GM12878 (cell line): Measurements from ENCODE around the gene SLC26A11. TPM values are rescaled to one million over a fixed set of nuclear protein-coding genes. Genes with fewer than 3 reads are reported as not detected.

ENCODE experiments used
- ATAC-seq: fragments of 200-7000 bp; cut with Tn5 transposase; 3 replicates; pipeline ENCODE4 v1.9.1; 2020; ENCODE audit warnings: mild to moderate bottlenecking, moderate library complexity
- BruUV-seq: library from RNA; stranded (reverse); fragments of 400-500 nt; replicated peaks from 2 replicates; lab custom pipeline; 2021; lab: Mats Ljungman, UMichigan
- CTCF ChIA-PET: fragments of 300-600 bp; sonication (Branson Sonifier 250); formaldehyde crosslinking; extraction: SDS; loops from one replicate; lab custom pipeline; 2021; ENCODE audit warnings: inconsistent platforms; lab: Yijun Ruan, JAX
- POLR2A ChIA-PET: fragments of 350-600 bp; formaldehyde crosslinking; extraction: SDS; loops from one replicate; lab custom pipeline; 2021; ENCODE audit warnings: inconsistent platforms; lab: Charles Lee
- RAD21 ChIA-PET: fragments of 300-600 bp; sonication (Branson Sonifier 250); formaldehyde crosslinking; loops from one replicate; lab custom pipeline; 2023; ENCODE audit warnings: antibody characterized with exemption; ENCODE audit not compliant: unreplicated experiment; lab: Charles Lee
- SMC1A ChIA-PET: fragments of 300-600 bp; sonication (Branson Sonifier 250); formaldehyde crosslinking; loops from one replicate; lab custom pipeline; 2023; ENCODE audit not compliant: unreplicated experiment, uncharacterized antibody; lab: Charles Lee
- DNase-seq: peaks from one replicate; pipeline ENCODE4 v3.0.0-alpha.2; 2011; ENCODE audit warnings: low read depth, low spot score
- FAIRE-seq: peaks from 3 replicates; lab custom pipeline; 2011; peaks lifted over from hg19 to GRCh38; lab: Jason Lieb, UNC
- H2AFZ ChIP-seq: 2 replicates; pipeline ENCODE4 v1.6.0; 2011; ENCODE audit warnings: low read depth, low read length, control low read depth; ENCODE audit not compliant: control insufficient read depth
- H3K27ac ChIP-seq: 2 replicates; pipeline ENCODE4 v1.5.1; 2011; ENCODE audit warnings: control low read depth; ENCODE audit not compliant: control insufficient read depth, insufficient read depth
- H3K27me3 ChIP-seq, 2 experiments: replicated peaks in 1 of 2; 2 replicates each; pipeline versions ENCODE4 v1.6.0 to v1.6.1; 2011; ENCODE audit warnings: low read length in 1 of 2; ENCODE audit not compliant: control insufficient read depth in 2 of 2, insufficient read depth in 2 of 2
- H3K36me3 ChIP-seq, 2 experiments: 2 replicates each; pipeline ENCODE4 v1.5.1; 2011; ENCODE audit warnings: low read length in 1 of 2; ENCODE audit not compliant: control insufficient read depth in 2 of 2, insufficient read depth in 2 of 2
- H3K4me1 ChIP-seq: 2 replicates; pipeline ENCODE4 v1.6.1; 2011; ENCODE audit warnings: mild to moderate bottlenecking, low read length, moderate library complexity, mixed read lengths; ENCODE audit not compliant: control insufficient read depth, insufficient read depth
- H3K4me2 ChIP-seq: 2 replicates; pipeline ENCODE4 v1.6.0; 2011; ENCODE audit warnings: control low read depth; ENCODE audit not compliant: control insufficient read depth, insufficient read depth
- H3K4me3 ChIP-seq: fragments of 200-600 bp; sonication (generic); 2 replicates; pipeline ENCODE4 v1.5.1; 2016
- H3K79me2 ChIP-seq: 2 replicates; pipeline ENCODE4 v1.6.0; 2011; ENCODE audit warnings: low read length; ENCODE audit not compliant: control insufficient read depth, insufficient read depth
- H3K9ac ChIP-seq: 2 replicates; pipeline ENCODE4 v1.8.0; 2011; ENCODE audit warnings: low read length, control low read depth, mixed read lengths; ENCODE audit not compliant: control insufficient read depth, insufficient read depth
- H3K9me3 ChIP-seq: replicated peaks from 3 replicates; pipeline ENCODE4 v1.5.1; 2011; ENCODE audit warnings: mild to moderate bottlenecking, low read length; ENCODE audit not compliant: control insufficient read depth, insufficient read depth
- H4K20me1 ChIP-seq: 2 replicates; pipeline ENCODE4 v1.6.0; 2011; ENCODE audit not compliant: control insufficient read depth, insufficient read depth
- ASH2L ChIP-seq: fragments of 300-600, 200-600 bp; sonication (generic); IDR thresholded peaks from 2 replicates; pipeline ENCODE4 v1.6.1; 2017; ENCODE audit warnings: low read depth, mild to moderate bottlenecking, borderline replicate concordance
- BHLHE40 ChIP-seq, 2 experiments: fragments of 450-650 bp in 1 of 2; IDR thresholded peaks; 2 replicates each; pipeline ENCODE4 v1.6.1; 2011 to 2017; ENCODE audit warnings: low read depth in 2 of 2, borderline replicate concordance in 1 of 2, improper control_type of control experiment in 1 of 2, low read length in 1 of 2, mild to moderate bottlenecking in 1 of 2
- BMI1 ChIP-seq: fragments of 450-650 bp; IDR thresholded peaks from 2 replicates; pipeline ENCODE4 v1.6.1; 2016; ENCODE audit warnings: mild to moderate bottlenecking, moderate library complexity, borderline replicate concordance
- EZH2 ChIP-seq: IDR thresholded peaks from 2 replicates; pipeline ENCODE4 v1.6.1; 2012; ENCODE audit warnings: low read depth, mild to moderate bottlenecking, control low read depth, inconsistent platforms, low read length, borderline replicate concordance; ENCODE audit not compliant: control insufficient read depth
- HCFC1 ChIP-seq: fragments of 150-350 bp; IDR thresholded peaks from 2 replicates; pipeline ENCODE4 v1.6.1; 2014; ENCODE audit warnings: low read length
- JUND ChIP-seq: IDR thresholded peaks from 2 replicates; pipeline ENCODE4 v1.6.1; 2012; ENCODE audit warnings: low read depth, mild to moderate bottlenecking, low read length, improper control_type of control experiment, moderate library complexity
- MEF2A ChIP-seq: IDR thresholded peaks from 2 replicates; pipeline ENCODE4 v1.6.1; 2011; ENCODE audit warnings: low read depth, mild to moderate bottlenecking, low read length, moderate library complexity; ENCODE audit not compliant: insufficient read depth
- MXI1 ChIP-seq: fragments of 150-350 bp; IDR thresholded peaks from 2 replicates; pipeline ENCODE4 v1.6.1; 2011; ENCODE audit warnings: low read depth, mild to moderate bottlenecking, inconsistent platforms, low read length, improper control_type of control experiment
- PAX5 ChIP-seq: IDR thresholded peaks from 2 replicates; pipeline ENCODE4 v1.6.1; 2011; ENCODE audit warnings: low read depth, low read length, borderline replicate concordance
- RELA ChIP-seq: fragments of 450-650 bp; IDR thresholded peaks from 2 replicates; pipeline ENCODE4 v1.8.0; 2014; ENCODE audit warnings: borderline replicate concordance; ENCODE audit not compliant: partially characterized antibody
- SUPT20H ChIP-seq: IDR thresholded peaks from 2 replicates; pipeline ENCODE4 v1.6.1; 2011; ENCODE audit warnings: low read depth, mild to moderate bottlenecking, low read length, moderate library complexity, borderline replicate concordance; ENCODE audit not compliant: control insufficient read depth
- TCF12 ChIP-seq: IDR thresholded peaks from 2 replicates; pipeline ENCODE4 v1.6.1; 2011; ENCODE audit warnings: low read depth, mild to moderate bottlenecking, low read length
- YBX1 ChIP-seq: fragments of 450-650 bp; IDR thresholded peaks from 2 replicates; pipeline ENCODE4 v1.6.1; 2016; ENCODE audit warnings: antibody characterized with exemption
- WGBS: methylation state at CpG from one replicate; pipeline ENCODE4 v1.1.6; 2016; ENCODE audit warnings: low lambda C conversion rate; ENCODE audit not compliant: insufficient replicate concordance, insufficient coverage; ENCODE audit errors: missing lambda C conversion rate; 5-methylcytosine and 5-hydroxymethylcytosine counted together
- in situ Hi-C: fragments of 300-500 bp; cut with MboI; formaldehyde crosslinking; loops from 9 replicates; pipeline ENCODE4 v1.14.3; 2018; ENCODE audit warnings: mixed read lengths
- intact Hi-C: fragments of 100-400 bp; cut with micrococcal nuclease; formaldehyde crosslinking; loops from one replicate; pipeline ENCODE4 v1.14.2; 2022; ENCODE audit not compliant: unreplicated experiment
- polyA plus RNA-seq, 11 experiments: library from polyadenylated mRNA; depleted of rRNA in 4 of 11; unstranded in 6 of 11; stranded (reverse) in 5 of 11; fragments of >200 nt; fragmentation: Nextera tagmentation in 4 of 11; fragmentation: Illumina TruSeq in 1 of 11; extraction: Ambion mirVana in 4 of 11; extraction: Trizol in 1 of 11; gene quantifications; 1 replicate in 1 of 11; 2 replicates in 10 of 11; pipeline versions ENCODE4 v1.2.1 to v1.2.3, GENCODE V29; 2011 to 2016; ENCODE audit warnings: inconsistent platforms in 2 of 11, missing spikeins in 2 of 11, low read depth in 1 of 11
- total RNA-seq, 4 experiments: library from RNA; depleted of rRNA in 3 of 4; stranded (reverse); fragments of >200 nt in 3 of 4; fragmentation: Illumina TruSeq in 1 of 4; extraction: Trizol in 1 of 4; gene quantifications; 2 replicates each; pipeline versions ENCODE4 v1.2.1 to v1.2.3, GENCODE V29; 2013 to 2021
- TF ChIP-seq, protein P1 (sequence below): IDR thresholded peaks from 2 replicates; pipeline ENCODE4 v1.6.1; 2011; ENCODE audit warnings: low read depth, mild to moderate bottlenecking, low read length, moderate library complexity, borderline replicate concordance; ENCODE audit errors: extremely low read depth
- TF ChIP-seq, protein P2 (sequence below): fragments of 450-650 bp; IDR thresholded peaks from 2 replicates; pipeline ENCODE4 v1.6.1; 2016; ENCODE audit warnings: mild to moderate bottlenecking

SLC26A11 gene
- total and polyA plus RNA-seq, 10 of the 15 experiments (the other 5 are each of a cell fraction or from before 2014, with no cell fraction given): 0.05 to 4.1 (median 1.2) TPM; not detected in 1

DNA sequence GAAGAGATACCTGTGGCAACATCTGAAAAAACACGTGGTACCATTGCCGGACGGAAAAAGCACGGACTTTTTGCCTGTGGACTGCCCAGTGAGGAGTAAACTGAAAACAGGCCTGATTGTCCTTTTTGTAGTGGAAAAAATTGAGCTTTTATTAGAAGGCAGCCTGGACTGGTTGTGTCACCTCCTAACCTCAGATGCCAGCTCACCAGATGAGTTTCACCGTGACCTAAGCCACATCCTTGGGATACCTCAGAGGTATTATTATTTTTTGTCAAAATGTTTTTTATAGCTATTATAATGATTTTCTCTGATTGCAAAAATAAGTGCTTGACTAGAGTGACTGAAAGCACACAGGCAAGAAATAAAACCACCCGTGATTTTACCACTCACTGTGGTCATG is 75.3 kb downstream of the SLC26A11 start:
- Histone ChIP-seq H3K36me3 (peaks cover 36 to 53% of the 10 kb centered on the region in 2 experiments), H4K20me1 (no peaks in the 10 kb centered on the region), H3K9me3 (no peaks in the 10 kb centered on the region), H3K4me2 (no peak overlapping the region), H2AFZ (no peak overlapping the region), H3K27me3 (no peaks in the 10 kb centered on the region), H3K27ac (no peak overlapping the region), H3K4me3 (no peak overlapping the region), H3K9ac (no peak overlapping the region), H3K4me1 (no peaks in the 10 kb centered on the region), H3K79me2 (no peaks in the 10 kb centered on the region)
- 91% methylated on average over 6 of the region's 6 CpGs for WGBS
- intact Hi-C loops (no loop called here), in situ Hi-C loops (no loop called here)
- FAIRE-seq (no peak), ATAC-seq (no peak), DNase-seq (no peak)
- no TSS peak for BruUV-seq
- ChIA-PET POLR2A (no interaction called here), RAD21 (interaction anchor here (1.0 kb wide), 1 partner anchor 98 kb away, joined by 3 read pairs; no protein-coding TSS in a partner anchor), SMC1A (no interaction called here), CTCF (interaction anchor here (1.5 kb wide), 1 partner anchor 100 kb away, joined by 4 read pairs; no protein-coding TSS in a partner anchor)
- TF ChIP-seq ASH2L: no peak

DNA sequence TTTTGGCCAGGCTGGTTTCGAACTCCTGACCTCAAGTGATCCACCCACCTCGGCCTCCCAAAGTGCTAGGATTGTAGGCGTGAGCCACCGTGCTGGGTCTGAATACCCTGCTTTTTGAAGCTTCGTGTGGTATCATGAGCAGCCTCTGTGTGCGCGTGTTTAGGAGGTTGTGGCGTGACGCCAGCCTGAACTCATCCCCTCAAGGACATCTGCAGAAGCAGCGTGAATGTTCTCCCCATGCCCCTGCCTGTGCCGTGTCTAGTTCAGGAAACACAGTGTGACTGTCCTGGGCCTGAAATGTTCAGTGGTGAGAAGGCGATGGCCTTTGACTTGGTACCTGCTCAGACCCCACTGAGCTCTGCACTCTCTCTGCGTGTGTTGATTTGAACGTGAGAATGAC is 76.0 kb downstream of the SLC26A11 start:
- H3K9ac ChIP-seq: no peak overlapping the region
- H3K27ac ChIP-seq: no peak overlapping the region
- ChIA-PET POLR2A (no interaction called here), CTCF (no interaction called here), RAD21 (no interaction called here), SMC1A (no interaction called here)
- H3K9me3 ChIP-seq: no peaks in the 10 kb centered on the region
- no peaks in the 10 kb centered on the region for H3K27me3 ChIP-seq
- FAIRE-seq (no peak), DNase-seq (no peak), ATAC-seq (no peak)
- no peak overlapping the region for H3K4me2 ChIP-seq
- H3K4me1 ChIP-seq: no peaks in the 10 kb centered on the region
- 99% methylated on average over 14 of the region's 14 CpGs for WGBS
- no peaks in the 10 kb centered on the region for H3K79me2 ChIP-seq
- in situ Hi-C loops (no loop called here), intact Hi-C loops (no loop called here)
- no TSS peak for BruUV-seq
- no peak overlapping the region for H3K4me3 ChIP-seq
- H3K36me3 ChIP-seq: peaks cover 36 to 56% of the 10 kb centered on the region in 2 experiments
- H2AFZ ChIP-seq: no peak overlapping the region
- no peaks in the 10 kb centered on the region for H4K20me1 ChIP-seq
- no peak for TF ChIP-seq PAX5
- TF ChIP-seq MEF2A: no peak
- no peak for TF ChIP-seq HCFC1
- TF ChIP-seq TCF12: no peak
- TF ChIP-seq RELA: no peak
- TF ChIP-seq BMI1: no peak
- TF ChIP-seq EZH2: no peak
- TF ChIP-seq JUND: no peak
- TF ChIP-seq, protein P1, sequence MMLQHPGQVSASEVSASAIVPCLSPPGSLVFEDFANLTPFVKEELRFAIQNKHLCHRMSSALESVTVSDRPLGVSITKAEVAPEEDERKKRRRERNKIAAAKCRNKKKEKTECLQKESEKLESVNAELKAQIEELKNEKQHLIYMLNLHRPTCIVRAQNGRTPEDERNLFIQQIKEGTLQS: no peak
- TF ChIP-seq BHLHE40 (IDR thresholded peaks at IDR 0.05; ENCODE audit: borderline replicate concordance in 1 of 2, low read depth in 2 of 2, low read length in 1 of 2): no peak
- no peak for TF ChIP-seq SUPT20H
- TF ChIP-seq MXI1: no peak
- TF ChIP-seq, protein P2, sequence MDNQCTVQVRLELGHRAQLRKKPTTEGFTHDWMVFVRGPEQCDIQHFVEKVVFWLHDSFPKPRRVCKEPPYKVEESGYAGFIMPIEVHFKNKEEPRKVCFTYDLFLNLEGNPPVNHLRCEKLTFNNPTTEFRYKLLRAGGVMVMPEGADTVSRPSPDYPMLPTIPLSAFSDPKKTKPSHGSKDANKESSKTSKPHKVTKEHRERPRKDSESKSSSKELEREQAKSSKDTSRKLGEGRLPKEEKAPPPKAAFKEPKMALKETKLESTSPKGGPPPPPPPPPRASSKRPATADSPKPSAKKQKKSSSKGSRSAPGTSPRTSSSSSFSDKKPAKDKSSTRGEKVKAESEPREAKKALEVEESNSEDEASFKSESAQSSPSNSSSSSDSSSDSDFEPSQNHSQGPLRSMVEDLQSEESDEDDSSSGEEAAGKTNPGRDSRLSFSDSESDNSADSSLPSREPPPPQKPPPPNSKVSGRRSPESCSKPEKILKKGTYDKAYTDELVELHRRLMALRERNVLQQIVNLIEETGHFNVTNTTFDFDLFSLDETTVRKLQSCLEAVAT: no peak
- TF ChIP-seq YBX1: no peak
